ENCODE results near the gene FGF23. TPM values are rescaled to one million over a fixed set of nuclear protein-coding genes. Genes with fewer than 3 reads are reported as not detected.

FGF23 gene
- total and polyA plus RNA-seq, 4 donors: 0.10 to 0.83 (median 0.47) TPM; not detected in 1

GRCh38 chr12:4424422-4424821 is 44.9 kb upstream of the FGF23 start (continued):
- TF ChIP-seq, protein P1, sequence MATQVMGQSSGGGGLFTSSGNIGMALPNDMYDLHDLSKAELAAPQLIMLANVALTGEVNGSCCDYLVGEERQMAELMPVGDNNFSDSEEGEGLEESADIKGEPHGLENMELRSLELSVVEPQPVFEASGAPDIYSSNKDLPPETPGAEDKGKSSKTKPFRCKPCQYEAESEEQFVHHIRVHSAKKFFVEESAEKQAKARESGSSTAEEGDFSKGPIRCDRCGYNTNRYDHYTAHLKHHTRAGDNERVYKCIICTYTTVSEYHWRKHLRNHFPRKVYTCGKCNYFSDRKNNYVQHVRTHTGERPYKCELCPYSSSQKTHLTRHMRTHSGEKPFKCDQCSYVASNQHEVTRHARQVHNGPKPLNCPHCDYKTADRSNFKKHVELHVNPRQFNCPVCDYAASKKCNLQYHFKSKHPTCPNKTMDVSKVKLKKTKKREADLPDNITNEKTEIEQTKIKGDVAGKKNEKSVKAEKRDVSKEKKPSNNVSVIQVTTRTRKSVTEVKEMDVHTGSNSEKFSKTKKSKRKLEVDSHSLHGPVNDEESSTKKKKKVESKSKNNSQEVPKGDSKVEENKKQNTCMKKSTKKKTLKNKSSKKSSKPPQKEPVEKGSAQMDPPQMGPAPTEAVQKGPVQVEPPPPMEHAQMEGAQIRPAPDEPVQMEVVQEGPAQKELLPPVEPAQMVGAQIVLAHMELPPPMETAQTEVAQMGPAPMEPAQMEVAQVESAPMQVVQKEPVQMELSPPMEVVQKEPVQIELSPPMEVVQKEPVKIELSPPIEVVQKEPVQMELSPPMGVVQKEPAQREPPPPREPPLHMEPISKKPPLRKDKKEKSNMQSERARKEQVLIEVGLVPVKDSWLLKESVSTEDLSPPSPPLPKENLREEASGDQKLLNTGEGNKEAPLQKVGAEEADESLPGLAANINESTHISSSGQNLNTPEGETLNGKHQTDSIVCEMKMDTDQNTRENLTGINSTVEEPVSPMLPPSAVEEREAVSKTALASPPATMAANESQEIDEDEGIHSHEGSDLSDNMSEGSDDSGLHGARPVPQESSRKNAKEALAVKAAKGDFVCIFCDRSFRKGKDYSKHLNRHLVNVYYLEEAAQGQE (IDR thresholded peaks at IDR 0.05): no peak
- TF ChIP-seq JUND (IDR thresholded peaks at IDR 0.05): no peak
- TF ChIP-seq TAF1 (conservative IDR thresholded peaks at IDR 0.05): no peak
- TF ChIP-seq RAD21 (IDR thresholded peaks at IDR 0.05): no peak
- TF ChIP-seq SP1 (IDR thresholded peaks at IDR 0.05): no peak
- no peak for TF ChIP-seq FOXA2 (IDR thresholded peaks at IDR 0.05)

DNA sequence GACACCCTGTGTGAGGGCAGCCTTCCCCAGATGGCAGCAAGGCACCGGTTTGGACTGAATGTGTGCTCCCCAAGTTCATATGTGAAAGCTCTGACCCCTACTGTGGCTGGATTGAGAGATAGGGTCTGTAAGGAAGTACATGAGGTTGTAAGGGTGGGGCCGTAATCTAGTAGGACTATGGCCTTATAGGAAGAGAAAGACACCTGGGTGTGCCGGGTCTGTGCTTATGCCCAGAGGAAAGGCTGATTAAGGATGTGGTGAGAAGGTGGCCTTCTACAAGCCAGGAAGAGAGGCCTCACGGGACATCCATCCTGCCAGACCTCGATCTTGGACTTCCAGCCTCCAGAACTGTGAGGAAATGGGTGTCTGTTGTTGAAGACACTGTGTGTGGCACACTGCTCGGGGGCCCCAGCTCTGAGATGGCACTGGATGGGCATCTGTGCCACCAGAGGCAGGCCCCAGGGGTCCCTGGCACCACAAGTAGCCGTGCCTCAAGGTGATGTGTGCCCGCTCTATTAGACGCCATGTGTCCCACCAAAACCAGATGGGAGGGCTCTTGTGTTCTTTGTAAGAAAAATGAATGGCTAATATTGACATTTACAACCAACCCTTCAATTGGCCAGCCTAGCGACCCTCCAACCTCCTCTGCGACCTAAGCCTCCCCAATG is 44.1 kb upstream of the FGF23 start:
- no peak overlapping the region for H3K4me3 ChIP-seq (ENCODE audit: low read depth in 1 of 3, low read length in 3 of 3)
- 85% methylated on average over 11 of the region's 11 CpGs for WGBS

DNA sequence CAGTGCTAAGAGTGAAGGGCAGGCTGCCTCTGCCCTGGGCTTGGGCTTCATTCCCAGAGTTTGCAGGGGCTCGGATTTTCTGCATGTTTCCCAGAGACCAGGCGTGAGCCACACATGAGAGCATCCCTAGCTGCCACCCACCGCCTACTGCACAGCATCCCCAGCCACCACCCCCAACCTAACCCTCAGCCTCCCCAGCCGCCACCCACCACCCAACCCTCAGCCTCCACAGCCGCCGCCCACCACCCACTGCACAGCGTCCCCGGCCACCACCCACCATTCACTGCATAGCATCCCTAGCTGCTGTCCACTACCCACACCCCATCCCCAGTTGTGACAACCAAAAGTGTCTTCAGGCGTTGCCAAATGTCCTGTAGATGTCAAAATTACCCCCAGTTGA is 43.5 kb upstream of the FGF23 start:
- Histone ChIP-seq H3K4me1 (ENCODE audit: control insufficient read depth in 4 of 4, insufficient read depth in 4 of 4, low read length in 3 of 4) (no peaks in the 10 kb centered on the region), H3K27me3 (ENCODE audit: control insufficient read depth in 4 of 4, insufficient read depth in 4 of 4, low read length in 3 of 4) (peaks cover 0 to 4% (median 2%) of the 10 kb centered on the region in 4 donors), H3K9me3 (ENCODE audit: control insufficient read depth in 4 of 4, low read length in 3 of 4) (no peaks in the 10 kb centered on the region), H3K9ac (ENCODE audit: low read depth in 1 of 2, low read length in 2 of 2) (no peak overlapping the region), H3K27ac (ENCODE audit: low read depth in 1 of 2, low read length in 2 of 2) (no peak overlapping the region), H3K4me3 (ENCODE audit: low read depth in 1 of 3, low read length in 3 of 3) (no peak overlapping the region), H3K36me3 (ENCODE audit: control insufficient read depth in 4 of 4, insufficient read depth in 3 of 4, low read depth in 1 of 4, low read length in 3 of 4) (no peaks in the 10 kb centered on the region)
- 89% methylated on average over 9 of the region's 9 CpGs for WGBS
- TF ChIP-seq GABPA (IDR thresholded peaks at IDR 0.05 in 1 of 2, conservative IDR thresholded peaks at IDR 0.05 in 1 of 2) (no peak), JUND (IDR thresholded peaks at IDR 0.05) (no peak), HNF4G (IDR thresholded peaks at IDR 0.05) (no peak), FOXA2 (IDR thresholded peaks at IDR 0.05) (no peak), SP1 (IDR thresholded peaks at IDR 0.05) (no peak)
- TF ChIP-seq, protein P2, sequence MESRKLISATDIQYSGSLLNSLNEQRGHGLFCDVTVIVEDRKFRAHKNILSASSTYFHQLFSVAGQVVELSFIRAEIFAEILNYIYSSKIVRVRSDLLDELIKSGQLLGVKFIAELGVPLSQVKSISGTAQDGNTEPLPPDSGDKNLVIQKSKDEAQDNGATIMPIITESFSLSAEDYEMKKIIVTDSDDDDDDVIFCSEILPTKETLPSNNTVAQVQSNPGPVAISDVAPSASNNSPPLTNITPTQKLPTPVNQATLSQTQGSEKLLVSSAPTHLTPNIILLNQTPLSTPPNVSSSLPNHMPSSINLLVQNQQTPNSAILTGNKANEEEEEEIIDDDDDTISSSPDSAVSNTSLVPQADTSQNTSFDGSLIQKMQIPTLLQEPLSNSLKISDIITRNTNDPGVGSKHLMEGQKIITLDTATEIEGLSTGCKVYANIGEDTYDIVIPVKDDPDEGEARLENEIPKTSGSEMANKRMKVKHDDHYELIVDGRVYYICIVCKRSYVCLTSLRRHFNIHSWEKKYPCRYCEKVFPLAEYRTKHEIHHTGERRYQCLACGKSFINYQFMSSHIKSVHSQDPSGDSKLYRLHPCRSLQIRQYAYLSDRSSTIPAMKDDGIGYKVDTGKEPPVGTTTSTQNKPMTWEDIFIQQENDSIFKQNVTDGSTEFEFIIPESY (IDR thresholded peaks at IDR 0.05): no peak
- DNase-seq (ENCODE audit: low spot score): no peak

More for the DNA sequence above, 44.1 kb upstream of the FGF23 start:
- Histone ChIP-seq H3K9ac (ENCODE audit: low read depth in 1 of 2, low read length in 2 of 2) (no peak overlapping the region), H3K27ac (ENCODE audit: low read depth in 1 of 2, low read length in 2 of 2) (no peak overlapping the region), H3K36me3 (ENCODE audit: control insufficient read depth in 4 of 4, insufficient read depth in 3 of 4, low read depth in 1 of 4, low read length in 3 of 4) (no peaks in the 10 kb centered on the region), H3K27me3 (ENCODE audit: control insufficient read depth in 4 of 4, insufficient read depth in 4 of 4, low read length in 3 of 4) (peaks cover 0 to 4% (median 2%) of the 10 kb centered on the region in 4 donors), H3K9me3 (ENCODE audit: control insufficient read depth in 4 of 4, low read length in 3 of 4) (no peaks in the 10 kb centered on the region), H3K4me1 (ENCODE audit: control insufficient read depth in 4 of 4, insufficient read depth in 4 of 4, low read length in 3 of 4) (no peaks in the 10 kb centered on the region)
- no peak for DNase-seq (ENCODE audit: low spot score)
- TF ChIP-seq JUND (IDR thresholded peaks at IDR 0.05) (no peak), RAD21 (IDR thresholded peaks at IDR 0.05) (no peak), YY1 (IDR thresholded peaks at IDR 0.05) (no peak), CTCF (IDR thresholded peaks at IDR 0.05; ENCODE audit: low read depth, low read length, missing input control) (no peak), EGR1 (IDR thresholded peaks at IDR 0.05; ENCODE audit: low read depth in 2 of 2) (no peak), RXRA (IDR thresholded peaks at IDR 0.05) (no peak), HNF4A (conservative IDR thresholded peaks at IDR 0.05) (no peak), SP1 (IDR thresholded peaks at IDR 0.05) (no peak), GABPA (IDR thresholded peaks at IDR 0.05 in 1 of 2, conservative IDR thresholded peaks at IDR 0.05 in 1 of 2) (no peak), FOXA2 (IDR thresholded peaks at IDR 0.05) (no peak), ATF3 (IDR thresholded peaks at IDR 0.05) (no peak), FOXA1 (IDR thresholded peaks at IDR 0.05) (no peak)
